GM23338 (cell line): ENCODE data around the gene TYW1.
"Not testable (repeated sequence)": the region's sequence is repeated elsewhere in the genome, so short reads cannot be mapped to it uniquely, and the experiment has no call there.

ENCODE experiments used
- EZH2phosphoT487 ChIP-seq: fragments of 200-600 bp; sonication (generic); IDR thresholded peaks from one replicate; pipeline ENCODE4 v1.8.1; 2018; ENCODE audit warnings: antibody characterized with exemption; ENCODE audit not compliant: unreplicated experiment
- POLR2AphosphoS5 ChIP-seq: IDR thresholded peaks from 2 replicates; pipeline ENCODE4 v1.6.1; 2016; ENCODE audit warnings: antibody characterized with exemption, low read depth
- TF ChIP-seq, protein P1 (sequence below), 2 experiments: fragments of 200-600 bp in 1 of 2; sonication (generic) in 1 of 2; conservative IDR thresholded peaks; 2 replicates each; pipeline versions ENCODE4 v1.5.1 to v1.6.1; 2016 to 2017; ENCODE audit warnings: antibody characterized with exemption in 2 of 2, low read depth in 2 of 2, mild to moderate bottlenecking in 2 of 2, moderate library complexity in 1 of 2

DNA sequence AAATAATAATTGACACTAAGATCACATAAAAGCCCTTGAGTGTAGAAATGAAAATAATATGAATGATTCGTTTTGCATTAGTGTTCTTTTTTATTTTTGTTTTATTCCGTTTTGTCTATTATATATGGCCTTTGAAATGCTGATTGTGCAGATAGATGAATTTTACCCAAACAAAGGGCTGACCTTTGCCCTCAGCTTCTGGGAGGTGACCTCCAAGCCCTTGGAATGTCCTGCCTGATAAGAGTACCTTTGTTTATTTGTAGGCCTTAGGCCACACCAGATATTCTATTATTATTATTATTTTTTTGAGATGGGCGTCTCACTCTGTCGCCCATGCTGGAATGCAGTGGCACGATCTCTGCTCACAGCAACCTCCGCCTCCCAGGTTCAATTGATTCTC lies 230.3 kb downstream of the TYW1 start:
- TF ChIP-seq, protein P1, sequence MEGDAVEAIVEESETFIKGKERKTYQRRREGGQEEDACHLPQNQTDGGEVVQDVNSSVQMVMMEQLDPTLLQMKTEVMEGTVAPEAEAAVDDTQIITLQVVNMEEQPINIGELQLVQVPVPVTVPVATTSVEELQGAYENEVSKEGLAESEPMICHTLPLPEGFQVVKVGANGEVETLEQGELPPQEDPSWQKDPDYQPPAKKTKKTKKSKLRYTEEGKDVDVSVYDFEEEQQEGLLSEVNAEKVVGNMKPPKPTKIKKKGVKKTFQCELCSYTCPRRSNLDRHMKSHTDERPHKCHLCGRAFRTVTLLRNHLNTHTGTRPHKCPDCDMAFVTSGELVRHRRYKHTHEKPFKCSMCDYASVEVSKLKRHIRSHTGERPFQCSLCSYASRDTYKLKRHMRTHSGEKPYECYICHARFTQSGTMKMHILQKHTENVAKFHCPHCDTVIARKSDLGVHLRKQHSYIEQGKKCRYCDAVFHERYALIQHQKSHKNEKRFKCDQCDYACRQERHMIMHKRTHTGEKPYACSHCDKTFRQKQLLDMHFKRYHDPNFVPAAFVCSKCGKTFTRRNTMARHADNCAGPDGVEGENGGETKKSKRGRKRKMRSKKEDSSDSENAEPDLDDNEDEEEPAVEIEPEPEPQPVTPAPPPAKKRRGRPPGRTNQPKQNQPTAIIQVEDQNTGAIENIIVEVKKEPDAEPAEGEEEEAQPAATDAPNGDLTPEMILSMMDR (conservative IDR thresholded peaks at IDR 0.05; ENCODE audit: low read depth in 2 of 2), result not testable (repeated sequence)
- TF ChIP-seq POLR2AphosphoS5, EZH2phosphoT487: not testable (repeated sequence)
